ENCODE data around the gene LIPE. TPM values are rescaled to one million over a fixed set of nuclear protein-coding genes. Genes with fewer than 3 reads are reported as not detected.

LIPE gene, protein sequence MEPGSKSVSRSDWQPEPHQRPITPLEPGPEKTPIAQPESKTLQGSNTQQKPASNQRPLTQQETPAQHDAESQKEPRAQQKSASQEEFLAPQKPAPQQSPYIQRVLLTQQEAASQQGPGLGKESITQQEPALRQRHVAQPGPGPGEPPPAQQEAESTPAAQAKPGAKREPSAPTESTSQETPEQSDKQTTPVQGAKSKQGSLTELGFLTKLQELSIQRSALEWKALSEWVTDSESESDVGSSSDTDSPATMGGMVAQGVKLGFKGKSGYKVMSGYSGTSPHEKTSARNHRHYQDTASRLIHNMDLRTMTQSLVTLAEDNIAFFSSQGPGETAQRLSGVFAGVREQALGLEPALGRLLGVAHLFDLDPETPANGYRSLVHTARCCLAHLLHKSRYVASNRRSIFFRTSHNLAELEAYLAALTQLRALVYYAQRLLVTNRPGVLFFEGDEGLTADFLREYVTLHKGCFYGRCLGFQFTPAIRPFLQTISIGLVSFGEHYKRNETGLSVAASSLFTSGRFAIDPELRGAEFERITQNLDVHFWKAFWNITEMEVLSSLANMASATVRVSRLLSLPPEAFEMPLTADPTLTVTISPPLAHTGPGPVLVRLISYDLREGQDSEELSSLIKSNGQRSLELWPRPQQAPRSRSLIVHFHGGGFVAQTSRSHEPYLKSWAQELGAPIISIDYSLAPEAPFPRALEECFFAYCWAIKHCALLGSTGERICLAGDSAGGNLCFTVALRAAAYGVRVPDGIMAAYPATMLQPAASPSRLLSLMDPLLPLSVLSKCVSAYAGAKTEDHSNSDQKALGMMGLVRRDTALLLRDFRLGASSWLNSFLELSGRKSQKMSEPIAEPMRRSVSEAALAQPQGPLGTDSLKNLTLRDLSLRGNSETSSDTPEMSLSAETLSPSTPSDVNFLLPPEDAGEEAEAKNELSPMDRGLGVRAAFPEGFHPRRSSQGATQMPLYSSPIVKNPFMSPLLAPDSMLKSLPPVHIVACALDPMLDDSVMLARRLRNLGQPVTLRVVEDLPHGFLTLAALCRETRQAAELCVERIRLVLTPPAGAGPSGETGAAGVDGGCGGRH
- total RNA-seq = 100 to 1,000 TPM in 1 of 9 donors, 10 to 100 TPM in 8; 11.2 to 230 (median 39.5) TPM
- polyA plus RNA-seq = 100 to 1,000 TPM in 1 of 3 donors, 10 to 100 TPM in 2; 29.9 to 204 (median 68.6) TPM
- long read RNA-seq, donor 1, partial matches to known transcripts = 20 of 28 reads
- long read RNA-seq, donor 1, other reads (novel, unspliced or antisense) = 8 of 28 reads
- long read RNA-seq, donor 2, partial matches to known transcripts = 11 of 20 reads
- long read RNA-seq, donor 2, other reads (novel, unspliced or antisense) = 5 of 20 reads
- long read RNA-seq, donor 3, partial matches to known transcripts = 5 of 13 reads
- long read RNA-seq, donor 3, other reads (novel, unspliced or antisense) = 8 of 13 reads
- long read RNA-seq, donor 4, partial matches to known transcripts = 1 of 3 reads
- long read RNA-seq, donor 4, other reads (novel, unspliced or antisense) = 2 of 3 reads
- long read RNA-seq, donor 5, partial matches to known transcripts = 3 of 35 reads
- long read RNA-seq, donor 5, other reads (novel, unspliced or antisense) = 32 of 35 reads
- long read RNA-seq, donor 6, partial matches to known transcripts = 1 of 1 reads
- long read RNA-seq, donor 6, other reads (novel, unspliced or antisense) = 0 of 1 reads
- long read RNA-seq, donor 7, partial matches to known transcripts = 6 of 7 reads
- long read RNA-seq, donor 7, other reads (novel, unspliced or antisense) = 0 of 7 reads
- long read RNA-seq, donor 8, partial matches to known transcripts = 17 of 31 reads
- long read RNA-seq, donor 8, other reads (novel, unspliced or antisense) = 13 of 31 reads
- long read RNA-seq, donor 9, partial matches to known transcripts = 5 of 7 reads
- long read RNA-seq, donor 9, other reads (novel, unspliced or antisense) = 0 of 7 reads
- long read RNA-seq, donor 10, partial matches to known transcripts = 0 of 1 reads
- long read RNA-seq, donor 10, other reads (novel, unspliced or antisense) = 0 of 1 reads

DNA sequence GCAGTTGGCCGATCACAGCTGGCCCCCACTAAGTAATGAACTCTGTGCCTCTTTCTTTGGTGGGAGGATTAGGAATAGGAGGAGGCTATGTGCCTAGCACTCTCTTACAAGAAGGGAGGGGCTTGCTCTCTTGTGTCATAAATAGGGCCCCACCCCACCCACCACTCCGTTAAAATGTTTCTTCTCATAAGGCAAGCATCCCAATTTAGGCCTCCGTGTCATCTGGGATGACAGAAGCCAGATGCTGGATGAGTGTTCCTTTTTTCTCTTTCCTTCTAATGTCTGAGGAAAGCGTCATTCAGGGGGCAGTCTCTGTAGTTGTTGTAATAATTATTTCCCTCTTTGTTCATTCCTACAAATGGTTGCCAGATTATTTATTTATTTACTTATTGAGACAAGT lies at the start of gene LIPE:
Gene LIPE (minus strand): TSS at position 76 of the 400 bp plus-strand sequence. CDS start 239 bp downstream, outside the sequence.
- no peak for TF ChIP-seq POLR2A (IDR thresholded peaks at IDR 0.05)
- TF ChIP-seq, protein P1, sequence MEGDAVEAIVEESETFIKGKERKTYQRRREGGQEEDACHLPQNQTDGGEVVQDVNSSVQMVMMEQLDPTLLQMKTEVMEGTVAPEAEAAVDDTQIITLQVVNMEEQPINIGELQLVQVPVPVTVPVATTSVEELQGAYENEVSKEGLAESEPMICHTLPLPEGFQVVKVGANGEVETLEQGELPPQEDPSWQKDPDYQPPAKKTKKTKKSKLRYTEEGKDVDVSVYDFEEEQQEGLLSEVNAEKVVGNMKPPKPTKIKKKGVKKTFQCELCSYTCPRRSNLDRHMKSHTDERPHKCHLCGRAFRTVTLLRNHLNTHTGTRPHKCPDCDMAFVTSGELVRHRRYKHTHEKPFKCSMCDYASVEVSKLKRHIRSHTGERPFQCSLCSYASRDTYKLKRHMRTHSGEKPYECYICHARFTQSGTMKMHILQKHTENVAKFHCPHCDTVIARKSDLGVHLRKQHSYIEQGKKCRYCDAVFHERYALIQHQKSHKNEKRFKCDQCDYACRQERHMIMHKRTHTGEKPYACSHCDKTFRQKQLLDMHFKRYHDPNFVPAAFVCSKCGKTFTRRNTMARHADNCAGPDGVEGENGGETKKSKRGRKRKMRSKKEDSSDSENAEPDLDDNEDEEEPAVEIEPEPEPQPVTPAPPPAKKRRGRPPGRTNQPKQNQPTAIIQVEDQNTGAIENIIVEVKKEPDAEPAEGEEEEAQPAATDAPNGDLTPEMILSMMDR (IDR thresholded peaks at IDR 0.05) = no peak
- intact Hi-C loops (cut with DNase I) = no loop called here
- H3K27me3 ChIP-seq = no peaks in the 10 kb centered on the region
- 80 to 88% (median 86%) methylated on average over 4 of the region's 4 CpGs for WGBS, 4 donors
- peak within 1 kb of the TSS in 1 of 5 donors; percentile 21 for H3K27ac ChIP-seq
- no peaks in the 10 kb centered on the region for H3K9me3 ChIP-seq (replicated peaks in 1 of 3)
- H3K36me3 ChIP-seq (replicated peaks in 1 of 2) = no peaks in the 10 kb centered on the region
- H3K4me3 ChIP-seq = no peak within 1 kb of the TSS
- H3K4me1 ChIP-seq (replicated peaks in 1 of 2) = peaks cover 15 to 20% of the 10 kb centered on the region in 2 donors
- no peak for DNase-seq

DNA sequence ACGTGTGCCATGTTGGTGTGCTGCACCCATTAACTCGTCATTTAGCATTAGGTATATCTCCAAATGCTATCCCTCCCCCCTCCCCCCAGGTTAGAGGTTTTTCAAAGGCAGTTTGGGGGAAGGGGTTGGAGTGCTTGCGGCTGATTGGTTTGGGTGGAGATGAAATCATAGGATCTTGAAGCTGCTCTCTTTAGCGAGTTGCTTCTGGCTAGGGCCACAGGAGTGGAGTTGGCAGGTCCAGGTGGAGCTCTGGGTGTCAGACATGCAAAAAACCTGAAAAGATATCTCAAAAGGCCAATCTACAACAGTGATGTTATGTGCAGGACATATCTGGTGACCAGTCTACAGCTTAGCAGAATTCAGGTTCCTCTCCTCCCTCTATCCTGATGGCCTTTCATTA lies 48.2 kb upstream of the LIPE start:
- no peak for TF ChIP-seq POLR2A (IDR thresholded peaks at IDR 0.05)
- TF ChIP-seq, protein P1 (IDR thresholded peaks at IDR 0.05) = no peak
- no peaks in the 10 kb centered on the region for H3K9me3 ChIP-seq (replicated peaks in 1 of 3)
- 77 to 87% (median 82%) methylated on average over 4 of the region's 4 CpGs for WGBS, 4 donors
- intact Hi-C loops (cut with DNase I) = no loop called here
- H3K4me1 ChIP-seq (replicated peaks in 1 of 2) = peaks cover 0 to 7% of the 10 kb centered on the region in 2 donors
- H3K27me3 ChIP-seq = no peaks in the 10 kb centered on the region
- H3K36me3 ChIP-seq (replicated peaks in 1 of 2) = no peaks in the 10 kb centered on the region
- no peak overlapping the region for H3K4me3 ChIP-seq
- DNase-seq = no peak
- H3K27ac ChIP-seq = no peak overlapping the region

DNA sequence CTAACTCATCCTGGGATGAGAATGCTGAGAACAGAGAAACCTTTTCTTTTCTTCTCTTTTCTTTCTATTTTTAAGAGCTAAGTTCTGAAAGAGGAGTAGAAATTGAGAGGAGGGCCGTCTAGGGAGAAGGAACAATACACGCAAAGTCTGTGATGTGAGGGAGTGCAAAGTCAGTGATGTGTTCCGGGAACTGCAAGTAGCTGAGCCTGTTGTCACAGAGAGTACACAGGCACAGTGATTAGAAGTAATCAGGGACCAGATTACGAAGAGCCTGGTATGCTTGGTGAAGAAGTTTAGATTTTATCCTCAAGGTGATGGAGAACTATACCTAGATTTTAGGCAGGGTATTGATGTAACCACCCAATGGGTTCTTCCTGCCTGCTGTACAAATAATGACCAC lies 47.6 kb upstream of the LIPE start:
- WGBS, 4 donors = 69 to 85% (median 76%) methylated on average over 4 of the region's 4 CpGs

More for the DNA sequence above, 47.6 kb upstream of the LIPE start:
- Histone ChIP-seq H3K27me3 (no peaks in the 10 kb centered on the region), H3K27ac (no peak overlapping the region), H3K9me3 (replicated peaks in 1 of 3) (no peaks in the 10 kb centered on the region), H3K36me3 (replicated peaks in 1 of 2) (no peaks in the 10 kb centered on the region), H3K4me1 (replicated peaks in 1 of 2) (peaks cover 0 to 7% of the 10 kb centered on the region in 2 donors), H3K4me3 (no peak overlapping the region)
- intact Hi-C loops (cut with DNase I) = no loop called here
- DNase-seq = no peak
- TF ChIP-seq POLR2A (IDR thresholded peaks at IDR 0.05) = no peak
- TF ChIP-seq, protein P1 (IDR thresholded peaks at IDR 0.05) = no peak

Data from adrenal gland (tissue), 19 donors.